BLaER1 (cell line): Measurements from ENCODE around the gene GON4L.
A peak's percentile ranks its signal among the peaks of the same experiment; 100 is the strongest.
"Not testable (repeated sequence)": the region's sequence is repeated elsewhere in the genome, so short reads cannot be mapped to it uniquely, and the experiment has no call there.

Source experiments
- H3K27ac ChIP-seq: shearing (Covaris generic); formaldehyde crosslinking; 2 replicates; pipeline ENCODE4 v1.8.1; 2022
- H3K27me3 ChIP-seq: shearing (Covaris generic); formaldehyde crosslinking; 2 replicates; pipeline ENCODE4 v1.8.1; 2022
- H3K36me3 ChIP-seq: shearing (Covaris generic); formaldehyde crosslinking; 2 replicates; pipeline ENCODE4 v1.8.1; 2022
- H3K4me1 ChIP-seq: shearing (Covaris generic); formaldehyde crosslinking; 2 replicates; pipeline ENCODE4 v1.8.1; 2022
- H3K4me2 ChIP-seq: shearing (Covaris generic); formaldehyde crosslinking; 2 replicates; pipeline ENCODE4 v1.8.1; 2022
- H3K4me3 ChIP-seq: shearing (Covaris generic); formaldehyde crosslinking; 2 replicates; pipeline ENCODE4 v1.8.1; 2022
- H3K9ac ChIP-seq: shearing (Covaris generic); formaldehyde crosslinking; 2 replicates; pipeline ENCODE4 v1.8.1; 2022
- H3K9me3 ChIP-seq: shearing (Covaris generic); formaldehyde crosslinking; 2 replicates; pipeline ENCODE4 v1.8.1; 2022
- H4K20me1 ChIP-seq: shearing (Covaris generic); formaldehyde crosslinking; 2 replicates; pipeline ENCODE4 v1.8.1; 2022
- Cebpa-rat ChIP-seq: shearing (Covaris generic); IDR thresholded peaks from 2 replicates; pipeline ENCODE4 v1.8.1; 2022

Gene GON4L

DNA sequence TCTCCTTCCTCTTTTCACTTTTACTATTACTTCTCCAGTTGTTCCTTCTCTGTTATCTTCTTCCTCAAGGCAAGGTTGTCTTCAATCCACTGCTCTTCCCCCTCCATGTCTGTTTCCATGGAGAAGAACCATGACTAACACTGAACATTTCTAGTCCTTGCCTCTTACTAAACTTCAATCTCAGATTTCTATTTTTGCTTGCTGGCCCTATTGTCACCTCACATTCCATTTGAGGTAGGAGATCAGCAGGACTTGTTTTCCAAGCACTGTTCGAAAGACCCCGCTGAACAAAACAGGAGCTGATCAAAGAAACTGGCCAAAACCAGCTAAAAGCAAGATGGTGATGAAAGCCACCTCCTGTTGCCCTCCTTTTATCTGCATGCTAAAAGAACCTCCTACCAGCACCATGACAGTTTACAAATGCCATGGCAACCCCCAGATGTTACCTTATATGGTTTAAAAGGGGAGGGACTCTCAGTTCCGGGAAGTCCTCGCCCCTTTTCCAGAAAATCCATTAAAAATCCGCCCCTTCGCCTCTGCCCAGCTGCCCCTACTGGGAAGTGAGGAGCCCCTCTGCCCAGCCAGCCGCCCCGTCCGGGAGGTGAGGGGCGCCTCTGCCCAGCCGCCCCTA lies 22.6 kb downstream of the GON4L start:
- Histone ChIP-seq H3K4me3 (no peak overlapping the region), H4K20me1 (peaks cover 27% of the 10 kb centered on the region), H3K27ac (no peak overlapping the region), H3K36me3 (peaks cover 62% of the 10 kb centered on the region), H3K4me2 (no peak overlapping the region), H3K9ac (no peak overlapping the region), H3K4me1 (peaks cover 10% of the 10 kb centered on the region), H3K9me3 (no peaks in the 10 kb centered on the region; the same call in 1 of the 2 replicates), H3K27me3 (no peaks in the 10 kb centered on the region)
- TF ChIP-seq Cebpa-rat, result no peak

DNA sequence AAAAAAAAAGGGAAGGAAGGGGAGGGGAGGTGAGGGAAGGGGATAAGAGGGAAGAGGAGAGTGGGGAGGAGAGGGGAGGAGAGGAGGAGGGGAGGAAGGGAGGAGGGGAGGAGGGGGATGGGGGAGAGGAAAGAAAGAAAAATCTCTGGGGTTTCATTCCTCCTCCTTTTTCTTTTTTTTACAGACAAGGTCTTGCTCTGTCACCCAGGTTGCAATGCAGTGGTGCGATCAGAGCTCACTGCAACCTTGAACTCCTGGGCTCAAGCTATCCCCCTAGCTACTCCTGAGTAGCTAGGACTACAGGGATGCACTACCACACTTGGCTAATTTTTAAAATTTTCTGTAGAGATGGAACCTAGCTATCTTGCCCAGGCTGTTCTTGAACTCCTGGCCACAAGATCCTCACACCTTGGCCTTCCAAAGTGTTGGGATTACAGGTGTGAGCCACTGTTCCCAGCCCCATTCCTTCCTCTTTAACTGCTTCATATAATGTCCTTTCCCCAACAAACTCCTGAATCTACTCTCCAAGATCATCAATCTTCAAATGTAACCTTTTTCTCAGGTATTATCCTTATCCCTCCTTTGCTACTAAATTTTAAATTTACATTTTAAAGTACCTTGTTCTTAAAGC lies 23.2 kb downstream of the GON4L start:
- no peak overlapping the region for H3K9ac ChIP-seq
- no peak overlapping the region for H3K27ac ChIP-seq

DNA sequence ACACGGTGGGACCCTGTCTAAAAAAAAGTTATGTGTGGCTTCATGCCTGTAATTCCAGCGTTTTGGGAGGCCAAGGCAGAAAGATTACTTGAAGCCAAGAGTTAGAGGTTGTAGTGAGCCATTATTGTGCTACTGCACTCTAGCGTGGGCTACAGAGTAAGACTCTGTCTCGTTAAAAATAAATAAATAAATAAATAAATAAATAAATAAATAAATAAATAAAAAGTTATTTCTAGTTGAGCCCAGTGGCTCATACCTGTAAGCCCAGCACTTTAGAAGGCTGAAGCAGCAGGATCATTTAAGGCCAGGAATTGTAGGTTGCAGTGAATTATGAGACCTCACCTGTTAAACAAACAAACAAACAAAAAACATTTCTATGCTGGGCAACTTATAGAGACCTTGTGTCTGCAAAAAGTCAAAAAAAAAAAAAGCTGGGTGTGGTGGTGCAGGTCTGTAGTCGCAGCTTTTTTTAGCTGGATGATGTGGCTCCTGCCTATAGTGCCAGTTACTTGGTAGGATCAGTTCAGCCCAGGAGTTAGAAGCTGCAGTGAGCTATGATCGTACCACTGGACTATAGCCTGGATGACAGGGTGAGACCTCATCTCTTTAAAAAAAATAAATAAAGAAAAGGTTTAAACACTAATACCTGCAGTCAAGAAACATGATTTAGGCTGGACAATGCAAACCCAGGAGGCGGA lies 25.6 kb downstream of the GON4L start:
- Histone ChIP-seq H3K9me3 (no peaks in the 10 kb centered on the region; the same call in 1 of the 2 replicates), H3K9ac (no peak overlapping the region), H3K4me1 (peaks cover 10% of the 10 kb centered on the region), H3K27ac (no peak overlapping the region), H3K36me3 (peaks cover 67% of the 10 kb centered on the region), H3K27me3 (no peaks in the 10 kb centered on the region), H4K20me1 (peaks cover 31% of the 10 kb centered on the region), H3K4me3 (no peak overlapping the region), H3K4me2 (no peak overlapping the region)
- TF ChIP-seq Cebpa-rat, result no peak

More for the DNA sequence above, 23.2 kb downstream of the GON4L start:
- H3K27me3 ChIP-seq, result no peaks in the 10 kb centered on the region
- peaks cover 25% of the 10 kb centered on the region for H4K20me1 ChIP-seq
- H3K4me2 ChIP-seq, result no peak overlapping the region
- no peak overlapping the region for H3K4me3 ChIP-seq
- H3K9me3 ChIP-seq, result no peaks in the 10 kb centered on the region; the same call in 1 of the 2 replicates
- H3K36me3 ChIP-seq, result peaks cover 65% of the 10 kb centered on the region
- no peak for TF ChIP-seq Cebpa-rat
- peaks cover 10% of the 10 kb centered on the region for H3K4me1 ChIP-seq

DNA sequence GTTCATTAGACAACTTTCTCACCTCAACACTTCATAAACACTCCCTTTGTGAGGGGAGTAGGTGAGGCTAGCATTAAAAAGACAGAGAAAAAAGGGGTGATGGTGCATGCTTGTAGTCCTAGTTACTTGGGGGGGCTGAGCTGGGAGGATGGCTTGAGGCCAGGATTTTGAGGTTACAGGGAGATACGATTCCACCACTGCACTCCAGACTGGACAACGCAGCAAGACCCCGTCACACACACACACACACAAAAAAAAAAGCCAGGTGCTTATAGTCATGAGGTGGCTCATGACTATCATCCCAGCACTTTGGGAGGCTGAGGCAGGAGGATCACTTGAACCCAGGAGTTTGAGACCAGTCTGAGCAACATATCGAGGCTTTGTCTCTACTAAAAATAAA lies 29.6 kb downstream of the GON4L start:
- H3K27me3 ChIP-seq, result no peaks in the 10 kb centered on the region
- peaks cover 31% of the 10 kb centered on the region for H4K20me1 ChIP-seq
- peaks cover 87% of the 10 kb centered on the region for H3K36me3 ChIP-seq

DNA sequence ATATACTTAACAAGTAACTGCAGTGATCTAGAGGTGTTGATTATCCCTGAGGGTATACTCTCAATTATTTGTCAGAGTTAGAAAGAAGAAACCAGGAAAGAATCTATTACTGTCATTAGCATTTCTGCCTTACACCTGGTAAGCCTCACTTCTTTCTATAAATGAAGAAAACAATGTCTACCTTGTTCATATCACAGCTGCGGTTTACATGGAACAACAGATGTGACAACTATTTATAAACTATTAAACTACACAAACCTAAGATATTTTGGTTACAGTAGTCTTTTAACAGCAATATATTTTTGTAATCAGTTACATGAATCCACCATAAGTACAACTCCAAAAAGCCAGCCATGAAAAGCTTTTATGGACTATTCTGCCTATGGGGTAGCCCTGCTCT lies 40.7 kb downstream of the GON4L start:
- Histone ChIP-seq H3K27ac (no peak overlapping the region), H3K27me3 (no peaks in the 10 kb centered on the region), H3K9me3 (no peaks in the 10 kb centered on the region), H3K4me2 (no peak overlapping the region), H3K4me1 (no peaks in the 10 kb centered on the region), H3K4me3 (no peak overlapping the region), H3K9ac (no peak overlapping the region), H3K36me3 (peaks cover 99% of the 10 kb centered on the region), H4K20me1 (no peaks in the 10 kb centered on the region)
- TF ChIP-seq Cebpa-rat, result no peak

More for the DNA sequence above, 29.6 kb downstream of the GON4L start:
- Histone ChIP-seq H3K4me2 (no peak overlapping the region), H3K4me1 (no peaks in the 10 kb centered on the region), H3K4me3 (no peak overlapping the region), H3K27ac (no peak overlapping the region), H3K9ac (no peak overlapping the region), H3K9me3 (no peaks in the 10 kb centered on the region)
- no peak for TF ChIP-seq Cebpa-rat

DNA sequence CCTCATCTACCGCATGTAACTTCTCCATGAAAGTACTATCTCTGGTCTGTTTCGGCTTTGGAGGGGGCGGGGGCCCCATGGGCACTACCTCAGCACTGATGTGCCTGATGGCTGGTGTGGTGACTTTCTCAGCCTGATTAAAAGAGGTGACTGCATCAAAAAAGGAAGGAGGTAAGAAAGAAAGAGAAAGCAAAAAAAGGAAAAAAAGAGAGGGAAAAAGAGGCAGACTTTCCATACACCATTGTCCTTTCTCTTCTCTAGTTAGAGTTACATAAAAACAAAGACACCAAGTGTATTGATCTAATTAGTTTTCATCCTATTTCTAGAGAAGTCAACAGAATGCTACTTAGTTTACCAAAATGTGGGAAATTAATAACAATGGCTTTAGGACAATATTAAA lies 43.3 kb downstream of the GON4L start:
- H3K27me3 ChIP-seq, result no peaks in the 10 kb centered on the region
- TF ChIP-seq Cebpa-rat, result no peak
- H3K9me3 ChIP-seq, result no peaks in the 10 kb centered on the region
- H3K27ac ChIP-seq, result no peak overlapping the region
- no peaks in the 10 kb centered on the region for H4K20me1 ChIP-seq
- no peak overlapping the region for H3K9ac ChIP-seq
- no peak overlapping the region for H3K4me2 ChIP-seq
- H3K4me1 ChIP-seq, result peaks cover 6% of the 10 kb centered on the region
- no peak overlapping the region for H3K4me3 ChIP-seq
- H3K36me3 ChIP-seq, result peaks cover 87% of the 10 kb centered on the region

DNA sequence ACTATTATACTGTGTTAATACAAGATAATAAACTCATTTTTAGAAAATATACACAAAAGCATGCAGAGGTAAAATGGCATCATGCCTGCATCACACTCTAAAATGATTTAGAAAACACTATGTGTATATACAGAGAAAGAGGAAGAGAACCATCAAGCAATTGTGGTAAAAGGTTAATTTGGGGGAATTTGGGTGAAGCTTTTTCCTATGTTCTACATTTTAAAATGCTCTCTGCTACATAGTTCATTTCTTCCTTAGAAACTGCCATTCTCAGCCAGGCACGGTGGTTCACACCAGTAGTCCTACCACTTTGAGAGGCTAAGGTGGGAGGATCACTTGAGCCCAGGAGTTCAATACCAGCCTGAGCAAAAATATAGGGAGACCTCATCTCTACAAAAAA lies 44.1 kb downstream of the GON4L start:
- H4K20me1 ChIP-seq, result no peaks in the 10 kb centered on the region
- no peak overlapping the region for H3K4me3 ChIP-seq
- H3K9me3 ChIP-seq, result no peaks in the 10 kb centered on the region
- H3K36me3 ChIP-seq, result peaks cover 86% of the 10 kb centered on the region
- peaks cover 10% of the 10 kb centered on the region for H3K4me1 ChIP-seq
- H3K4me2 ChIP-seq, result no peak overlapping the region
- H3K27ac ChIP-seq, result no peak overlapping the region
- TF ChIP-seq Cebpa-rat, result no peak
- no peak overlapping the region for H3K9ac ChIP-seq
- no peaks in the 10 kb centered on the region for H3K27me3 ChIP-seq

DNA sequence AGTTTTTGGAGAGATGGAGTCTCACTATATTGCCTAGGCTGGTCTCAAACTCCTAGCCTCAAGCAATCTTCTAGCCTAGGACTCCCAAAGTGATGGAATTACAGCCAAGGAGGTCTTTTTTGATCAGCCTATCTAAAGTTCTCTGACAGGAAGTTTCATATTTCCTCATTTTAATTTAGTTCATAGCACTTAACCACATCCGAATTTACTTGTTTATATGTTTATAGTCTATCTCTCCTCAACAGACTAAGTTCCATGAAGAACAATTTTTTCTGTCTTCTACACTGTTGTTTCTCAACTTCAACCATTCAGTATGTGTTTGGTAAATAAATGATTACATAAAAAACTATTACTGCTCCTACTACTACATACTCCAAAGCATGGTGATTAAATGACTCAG lies 47.9 kb downstream of the GON4L start:
- Histone ChIP-seq H3K4me2 (peak overlapping the region; percentile 50), H3K9me3 (no peaks in the 10 kb centered on the region), H4K20me1 (no peaks in the 10 kb centered on the region), H3K4me1 (peaks cover 10% of the 10 kb centered on the region), H3K9ac (no peak overlapping the region), H3K27ac (peak overlapping the region; percentile 38; the same call in 1 of the 2 replicates), H3K4me3 (no peak overlapping the region), H3K36me3 (peaks cover 76% of the 10 kb centered on the region), H3K27me3 (no peaks in the 10 kb centered on the region)
- TF ChIP-seq Cebpa-rat, result no peak

DNA sequence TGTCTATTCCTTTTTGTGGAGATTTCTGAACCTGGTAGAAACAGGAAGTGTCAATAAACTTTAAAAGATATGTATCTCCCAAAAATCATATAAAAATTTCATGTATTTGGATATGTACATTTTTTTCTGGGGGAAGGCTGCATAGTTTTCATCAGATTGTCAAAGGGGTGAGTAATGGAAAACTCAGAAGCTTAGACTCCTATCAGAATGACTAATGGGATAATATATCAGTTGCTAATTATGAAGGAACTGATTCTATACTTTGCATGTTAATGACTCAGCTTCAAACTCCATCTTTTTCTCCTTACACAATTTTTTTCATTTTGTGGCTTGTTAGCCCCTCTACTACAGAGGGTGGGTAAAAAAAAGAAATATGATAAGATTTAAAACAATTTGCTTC lies 55.9 kb downstream of the GON4L start:
- no peak overlapping the region for H3K4me3 ChIP-seq
- no peaks in the 10 kb centered on the region for H4K20me1 ChIP-seq
- no peak overlapping the region for H3K4me2 ChIP-seq
- H3K9me3 ChIP-seq, result no peaks in the 10 kb centered on the region
- no peak overlapping the region for H3K9ac ChIP-seq
- H3K27ac ChIP-seq, result no peak overlapping the region
- H3K27me3 ChIP-seq, result no peaks in the 10 kb centered on the region
- no peaks in the 10 kb centered on the region for H3K4me1 ChIP-seq
- TF ChIP-seq Cebpa-rat, result no peak
- peaks cover 77% of the 10 kb centered on the region for H3K36me3 ChIP-seq

DNA sequence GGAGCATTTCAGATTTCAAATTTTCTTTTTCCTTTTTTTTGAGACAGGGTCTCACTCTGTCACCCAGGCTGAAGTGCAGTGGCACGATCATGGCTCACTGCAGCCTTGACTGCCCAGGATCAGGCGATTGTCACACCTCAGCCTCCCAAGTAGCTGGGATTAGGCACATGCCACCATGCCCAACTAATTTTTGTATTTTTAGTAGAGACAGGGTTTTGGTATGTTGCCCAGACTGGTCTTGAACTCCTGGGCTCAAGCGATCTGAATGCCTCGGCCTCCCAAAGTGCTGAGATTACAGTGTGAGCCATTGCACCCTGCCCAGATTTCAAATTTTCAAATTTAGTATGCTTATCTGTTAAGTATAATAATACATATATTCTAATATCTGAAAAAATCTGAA lies 61.4 kb downstream of the GON4L start:
- H3K36me3 ChIP-seq, result peaks cover 93% of the 10 kb centered on the region
- H3K4me3 ChIP-seq, H3K9me3 ChIP-seq, H3K9ac ChIP-seq, H4K20me1 ChIP-seq, H3K27me3 ChIP-seq, H3K27ac ChIP-seq, H3K4me1 ChIP-seq, H3K4me2 ChIP-seq: not testable (repeated sequence)
